ENCODE data around the gene LHFPL6.

DNA sequence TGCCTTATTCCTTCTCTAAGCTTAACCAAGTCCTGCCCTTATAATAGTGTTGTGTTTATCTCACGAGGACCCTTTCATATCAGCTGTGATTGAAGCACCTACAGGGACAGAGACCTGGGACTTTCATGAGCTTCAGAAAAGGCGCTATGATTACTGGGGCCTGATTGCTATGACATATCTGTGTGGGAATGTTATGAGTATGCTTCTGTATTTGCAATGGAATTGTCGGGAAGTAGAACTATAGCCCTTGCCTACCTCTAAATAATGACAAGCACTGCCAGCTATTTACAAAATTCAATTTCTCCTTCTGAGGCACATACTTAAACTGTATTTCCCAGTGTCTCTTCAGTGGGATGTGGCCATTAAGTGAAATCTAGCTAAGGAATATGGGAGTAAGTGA lies 191.5 kb downstream of the LHFPL6 start:
- TF ChIP-seq, protein P1, sequence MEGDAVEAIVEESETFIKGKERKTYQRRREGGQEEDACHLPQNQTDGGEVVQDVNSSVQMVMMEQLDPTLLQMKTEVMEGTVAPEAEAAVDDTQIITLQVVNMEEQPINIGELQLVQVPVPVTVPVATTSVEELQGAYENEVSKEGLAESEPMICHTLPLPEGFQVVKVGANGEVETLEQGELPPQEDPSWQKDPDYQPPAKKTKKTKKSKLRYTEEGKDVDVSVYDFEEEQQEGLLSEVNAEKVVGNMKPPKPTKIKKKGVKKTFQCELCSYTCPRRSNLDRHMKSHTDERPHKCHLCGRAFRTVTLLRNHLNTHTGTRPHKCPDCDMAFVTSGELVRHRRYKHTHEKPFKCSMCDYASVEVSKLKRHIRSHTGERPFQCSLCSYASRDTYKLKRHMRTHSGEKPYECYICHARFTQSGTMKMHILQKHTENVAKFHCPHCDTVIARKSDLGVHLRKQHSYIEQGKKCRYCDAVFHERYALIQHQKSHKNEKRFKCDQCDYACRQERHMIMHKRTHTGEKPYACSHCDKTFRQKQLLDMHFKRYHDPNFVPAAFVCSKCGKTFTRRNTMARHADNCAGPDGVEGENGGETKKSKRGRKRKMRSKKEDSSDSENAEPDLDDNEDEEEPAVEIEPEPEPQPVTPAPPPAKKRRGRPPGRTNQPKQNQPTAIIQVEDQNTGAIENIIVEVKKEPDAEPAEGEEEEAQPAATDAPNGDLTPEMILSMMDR (IDR thresholded peaks at IDR 0.05; ENCODE audit: borderline replicate concordance, extremely low read depth, low read length, poor library complexity, severe bottlenecking) = no peak
- no peak for TF ChIP-seq EZH2 (IDR thresholded peaks at IDR 0.05; ENCODE audit: borderline replicate concordance, low read depth, low read length, severe bottlenecking)
